Stimulated activated CD4-positive, alpha-beta T cell treated with anti-CD3 and anti-CD28 coated beads, Interleukin-2, amount 100 ng/mL, for 4 hours (primary cell): ENCODE results near the gene ELMO1.
A peak's percentile ranks its signal among the peaks of the same experiment; 100 is the strongest.

ENCODE experiments used
- DNase-seq: peaks from one replicate; pipeline ENCODE4 v3.0.0-alpha.2; 2020; ENCODE audit warnings: low read depth

Gene ELMO1

DNA sequence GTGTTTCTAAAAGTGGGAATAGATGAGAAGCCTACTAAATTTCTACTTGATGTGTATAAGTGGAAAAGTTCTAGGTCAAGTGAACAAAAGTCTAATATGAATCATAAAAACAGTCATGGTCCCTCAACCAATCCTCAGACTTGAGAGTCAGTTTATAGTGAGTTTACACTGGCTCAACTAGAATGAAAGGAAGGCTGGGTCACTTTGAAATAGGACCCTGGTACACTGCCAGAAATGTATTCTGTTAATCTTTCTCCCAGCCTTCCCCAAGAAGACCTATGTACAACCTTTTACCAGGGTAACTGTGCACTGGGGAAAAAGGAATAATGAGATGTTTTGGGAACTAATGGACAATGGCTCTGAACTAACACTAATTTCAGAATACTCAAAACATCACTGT, 17.3 kb downstream of the ELMO1 start:
- no peak for DNase-seq

DNA sequence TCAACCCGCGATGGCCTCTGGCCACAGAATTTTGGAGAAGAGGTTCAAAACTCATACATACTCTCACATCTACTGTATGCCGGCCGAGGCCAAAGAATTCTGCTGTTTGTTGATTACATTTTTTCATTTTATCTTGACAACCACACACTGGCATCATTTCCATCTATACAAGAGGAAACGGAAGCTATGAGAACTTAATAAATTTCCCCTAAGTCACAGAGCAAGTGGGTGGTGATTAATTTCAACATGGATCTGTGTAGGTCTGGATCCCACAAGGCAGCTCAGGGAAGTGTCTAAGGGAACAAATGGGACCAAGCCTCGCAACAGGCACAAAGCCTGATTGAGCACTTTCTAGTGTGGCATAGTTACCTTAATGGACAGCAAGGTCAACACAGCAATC, 18.0 kb downstream of the ELMO1 start:
- DNase-seq, result no peak

DNA sequence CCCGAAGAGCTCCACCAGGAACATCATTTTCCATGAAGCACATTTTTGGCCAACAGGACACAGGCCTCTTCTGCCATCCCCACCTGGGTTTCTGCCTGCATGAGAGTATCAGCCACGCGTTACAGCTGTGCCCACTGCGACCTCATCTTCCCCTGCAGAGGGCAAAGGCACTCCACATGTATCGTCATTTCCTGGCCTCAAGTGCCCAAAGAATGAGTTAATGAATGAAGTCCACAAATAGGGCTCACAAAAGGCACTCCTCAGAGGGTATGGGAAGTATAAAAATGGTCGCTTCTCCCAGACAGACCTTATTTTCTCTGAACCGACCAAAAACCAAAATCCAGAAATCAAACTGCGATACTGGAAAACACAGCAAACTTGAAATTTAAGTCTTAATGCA, 18.5 kb downstream of the ELMO1 start:
- DNase-seq, result no peak

DNA sequence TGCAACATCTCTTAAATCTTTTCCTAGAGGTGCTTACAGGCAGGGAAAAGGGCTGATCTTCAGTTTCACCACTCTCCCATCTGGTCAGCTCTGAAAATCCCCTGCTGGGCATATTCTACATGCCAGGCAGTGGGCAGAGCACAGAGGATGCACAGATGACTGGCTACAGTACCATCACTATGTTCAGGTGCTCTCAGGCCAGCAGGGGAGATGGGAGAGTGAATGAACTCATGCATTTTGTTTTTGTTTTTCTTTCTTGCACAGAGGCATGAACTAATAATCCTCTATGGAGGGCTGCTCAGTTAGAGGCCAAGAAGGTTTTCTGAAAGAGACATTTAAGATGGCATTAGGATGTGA, 19.3 kb downstream of the ELMO1 start:
- no peak for DNase-seq

DNA sequence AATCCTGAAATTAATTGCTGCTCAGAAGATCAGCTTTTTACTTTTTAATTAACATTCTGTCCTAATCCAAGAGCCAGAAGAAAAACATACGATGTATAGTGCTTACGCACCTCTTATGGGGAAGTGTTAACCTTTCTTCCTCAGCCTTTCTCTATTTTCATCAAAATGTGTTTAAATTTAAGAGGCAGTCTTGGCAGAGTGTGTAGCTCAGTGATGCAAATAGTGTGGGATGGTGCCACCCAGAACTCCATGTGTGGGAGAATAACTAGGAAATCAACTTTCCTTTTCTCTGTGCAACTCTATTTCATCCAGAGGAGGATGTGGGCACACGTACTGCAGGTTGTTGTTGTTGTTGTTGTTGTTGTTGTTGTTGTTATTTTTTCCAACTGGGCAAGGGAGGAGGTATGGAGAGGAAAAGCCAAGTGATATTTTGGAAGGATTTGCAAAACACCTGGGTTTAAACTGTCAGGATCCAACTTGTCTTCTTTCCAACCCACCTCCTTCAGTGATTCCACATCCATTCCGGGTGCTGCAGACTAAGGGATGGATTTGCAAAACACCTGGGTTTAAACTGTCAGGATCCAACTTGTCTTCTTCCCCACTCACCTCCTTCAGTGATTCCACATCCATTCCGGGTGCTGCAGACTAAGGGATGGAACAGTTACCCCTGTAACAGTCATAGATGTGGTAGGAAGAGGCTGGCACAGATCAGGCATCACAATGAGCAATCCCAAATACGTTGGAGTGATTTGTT, 19.8 kb downstream of the ELMO1 start:
- no peak for DNase-seq

DNA sequence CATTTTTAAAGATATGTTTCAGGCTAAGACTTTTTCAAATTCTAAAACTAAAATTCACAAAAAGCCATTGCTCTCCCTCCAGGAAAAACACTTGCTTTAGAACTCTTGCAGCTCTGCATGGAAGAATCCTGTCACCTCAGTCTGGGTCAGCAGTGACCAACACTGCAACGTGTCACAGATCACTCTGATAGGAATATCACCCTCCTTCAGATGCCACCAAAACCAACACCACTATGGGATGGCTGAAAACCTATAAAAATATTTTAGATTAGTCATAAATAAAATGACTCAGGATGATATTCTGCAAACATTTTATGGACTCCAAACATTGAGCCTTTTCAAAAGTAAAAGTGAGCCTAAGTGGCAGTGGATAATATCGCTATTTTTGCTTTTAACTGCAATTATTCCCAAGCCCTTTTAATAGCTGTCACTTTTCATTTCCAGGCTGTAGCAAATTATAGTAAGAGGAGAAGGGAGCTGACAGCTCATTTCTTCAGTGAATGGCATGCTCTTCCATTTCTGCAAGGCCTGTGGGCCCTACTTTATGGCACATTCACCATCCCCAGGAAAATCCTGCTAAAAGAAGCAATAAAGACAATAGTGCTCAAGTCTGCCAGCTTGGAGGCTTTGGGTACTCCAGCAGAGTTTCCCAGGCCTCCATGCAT, 21.3 kb downstream of the ELMO1 start:
- no peak for DNase-seq

DNA sequence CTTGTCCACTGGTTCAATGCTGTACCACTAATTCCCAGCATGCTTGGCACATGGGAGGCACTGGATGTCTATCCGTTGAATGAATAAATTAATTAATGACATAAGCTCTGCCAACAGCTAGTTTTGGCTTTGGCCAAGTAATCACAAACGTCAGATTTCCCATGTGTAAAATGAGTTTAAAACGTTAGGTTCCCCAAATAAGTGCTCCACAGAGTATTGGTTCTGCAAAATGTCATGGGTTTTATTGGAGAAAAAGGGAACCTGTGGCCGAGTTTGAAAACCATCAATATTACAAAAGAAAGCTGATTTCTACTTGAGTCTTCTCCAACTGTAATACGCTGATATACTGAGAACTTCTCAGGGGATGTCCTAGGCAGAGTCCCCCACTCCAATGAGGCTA, 23.2 kb downstream of the ELMO1 start:
- no peak for DNase-seq

DNA sequence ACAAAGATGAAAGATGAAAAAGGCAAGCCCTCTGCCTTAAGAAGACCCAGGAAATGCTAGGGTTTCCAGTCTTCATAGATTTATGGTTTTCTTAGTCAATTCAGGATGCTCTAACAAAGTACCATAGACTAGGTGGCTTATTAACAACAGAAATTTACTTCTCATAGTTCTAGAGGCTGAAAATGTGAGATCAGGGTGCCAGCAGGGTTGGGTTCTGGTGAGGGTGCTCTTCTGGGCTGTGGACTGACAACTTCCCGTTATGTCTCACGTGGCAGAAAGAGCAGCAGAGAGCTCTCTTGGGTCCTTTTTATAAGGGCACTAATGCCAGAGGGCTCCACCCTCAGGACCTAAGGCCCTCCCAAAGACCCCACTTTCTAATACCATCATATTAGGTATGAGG, 23.7 kb downstream of the ELMO1 start:
- DNase-seq, result no peak

DNA sequence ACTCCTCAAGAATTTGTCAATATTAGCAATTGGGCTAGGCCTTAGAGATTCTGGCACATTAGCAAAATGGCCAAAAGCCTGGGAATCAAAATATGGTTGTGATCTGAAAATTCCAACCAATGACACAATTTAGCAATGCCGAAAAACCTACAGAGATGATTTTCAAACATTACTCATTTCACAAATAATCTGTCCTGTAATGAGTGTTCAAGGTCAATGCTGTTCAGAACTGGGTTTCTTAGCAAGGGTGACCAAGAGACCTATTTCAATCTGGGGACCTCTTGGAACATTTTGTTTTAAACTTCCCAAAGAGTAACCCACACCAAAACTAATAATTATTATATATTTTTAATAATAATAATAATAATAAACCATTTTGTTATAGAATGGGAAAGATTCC, 24.1 kb downstream of the ELMO1 start:
- no peak for DNase-seq

DNA sequence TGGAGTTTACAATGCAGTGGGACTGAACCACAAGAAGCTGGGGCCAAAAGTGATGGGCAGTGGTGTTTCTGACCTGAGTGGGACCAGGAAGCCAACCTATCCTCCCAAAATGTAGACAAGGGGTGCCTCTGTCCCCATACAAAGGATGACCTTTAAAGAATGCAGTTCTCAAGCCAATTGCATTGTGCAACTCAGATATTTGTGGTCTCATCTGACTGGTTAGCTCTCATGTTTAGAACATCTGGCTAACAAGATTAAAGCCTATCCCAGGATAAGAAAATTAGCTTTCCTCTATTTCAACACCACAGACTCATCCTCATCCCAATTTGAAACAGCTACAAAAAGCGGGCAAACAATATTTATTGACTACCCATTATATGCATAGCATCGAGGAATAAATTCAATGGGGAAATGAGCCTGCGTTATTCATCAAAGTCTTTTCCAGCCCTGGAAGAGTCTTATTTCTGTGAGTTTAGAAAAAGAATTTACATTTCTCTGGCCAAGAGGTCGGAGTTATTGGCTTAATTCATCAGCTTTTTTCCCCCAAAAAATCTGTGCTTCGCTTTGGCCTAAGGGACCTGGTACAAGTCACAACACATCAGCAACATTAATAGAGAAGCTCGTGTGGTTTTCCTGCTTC, 26.7 kb downstream of the ELMO1 start:
- DNase-seq, result no peak

DNA sequence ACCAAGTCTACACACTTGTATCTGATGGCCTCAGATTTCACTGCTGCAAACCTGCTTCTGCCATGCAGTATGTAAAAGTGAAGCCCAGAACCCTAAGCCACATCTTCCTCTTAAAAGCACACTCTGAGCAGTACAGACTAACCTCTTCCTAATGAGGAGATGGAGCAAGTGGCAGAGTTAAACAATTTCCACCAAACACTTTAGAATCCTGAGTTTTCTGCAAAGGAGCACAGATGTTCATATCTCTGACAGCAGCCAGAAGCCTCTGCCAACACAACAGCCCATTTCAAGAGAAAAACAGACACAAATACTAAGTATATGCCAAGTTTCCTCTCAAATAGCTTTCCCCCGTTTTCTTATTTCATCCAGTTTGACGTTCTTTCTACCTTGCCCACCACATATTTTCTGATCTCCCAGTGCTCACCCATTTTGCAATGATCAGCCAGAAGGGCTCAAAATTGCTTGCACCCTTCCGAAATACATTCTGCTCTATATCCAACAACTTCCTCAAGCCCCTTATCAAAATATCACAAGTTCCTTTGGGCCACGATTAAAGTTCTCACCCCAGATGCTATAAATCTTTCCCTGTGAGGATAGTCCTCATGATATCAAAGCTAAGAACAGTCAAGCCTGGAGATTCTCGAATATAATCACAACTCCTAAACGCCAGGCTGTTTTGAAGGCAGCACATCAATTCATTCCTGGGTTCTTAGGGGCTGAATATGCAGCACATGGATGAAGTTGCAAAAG, 27.5 kb downstream of the ELMO1 start:
- DNase-seq, result no peak

DNA sequence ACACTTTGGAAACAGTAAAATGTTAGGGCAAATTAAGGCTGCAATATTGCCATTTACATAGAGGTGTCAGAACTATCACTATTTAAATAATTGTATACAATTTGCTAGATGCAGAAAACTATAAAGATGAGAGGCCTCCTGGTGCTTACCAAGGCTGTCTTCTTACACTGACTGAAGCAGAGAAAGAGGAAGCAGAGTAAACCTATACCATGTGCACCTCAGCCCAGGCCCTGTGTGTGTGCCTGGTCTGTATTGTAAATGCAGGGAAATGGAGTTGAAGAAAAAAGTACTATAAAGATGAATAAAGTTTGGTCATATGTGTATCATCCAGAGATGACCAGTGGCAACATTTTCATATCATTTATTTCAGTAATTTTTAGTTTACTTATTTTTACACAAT, 29.2 kb downstream of the ELMO1 start:
- DNase-seq, result no peak

DNA sequence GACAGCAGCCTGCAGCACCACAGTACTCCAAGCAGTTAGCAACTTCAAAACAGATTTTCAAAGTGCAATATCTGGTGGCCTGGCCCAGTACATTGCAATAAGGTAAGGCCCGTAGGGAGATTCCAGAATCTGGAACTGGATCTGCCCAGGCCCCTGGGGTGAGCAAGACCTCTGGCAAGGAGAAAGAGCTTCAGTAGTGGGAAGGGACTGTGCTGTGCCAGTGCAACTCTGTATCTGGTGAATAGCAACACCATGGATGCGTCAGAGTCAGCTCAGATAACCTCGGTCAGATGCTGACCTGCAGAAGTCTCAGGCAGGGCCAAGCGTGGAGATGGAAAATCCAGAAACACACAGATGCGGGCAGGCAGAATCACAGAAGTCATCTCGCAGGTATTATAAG, 30.3 kb downstream of the ELMO1 start:
- DNase-seq, result no peak

DNA sequence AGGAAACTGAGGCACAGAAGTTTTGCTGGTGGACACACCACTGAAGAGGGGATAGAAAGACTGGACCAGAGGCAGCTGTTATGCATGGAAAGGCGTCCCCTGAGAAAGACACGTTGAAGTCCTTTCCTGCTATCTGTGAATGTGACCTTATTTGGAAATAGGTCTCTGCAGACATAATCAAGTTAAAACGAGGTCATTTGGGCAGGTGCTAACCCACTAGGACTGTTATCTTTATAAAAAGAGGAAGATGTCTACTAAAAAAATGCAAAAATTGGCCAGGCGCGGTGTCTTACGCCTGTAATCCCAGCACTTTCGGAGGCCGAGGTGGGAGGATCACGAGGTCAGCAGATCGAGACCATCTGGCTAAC, 31.6 kb downstream of the ELMO1 start:
- no peak for DNase-seq

DNA sequence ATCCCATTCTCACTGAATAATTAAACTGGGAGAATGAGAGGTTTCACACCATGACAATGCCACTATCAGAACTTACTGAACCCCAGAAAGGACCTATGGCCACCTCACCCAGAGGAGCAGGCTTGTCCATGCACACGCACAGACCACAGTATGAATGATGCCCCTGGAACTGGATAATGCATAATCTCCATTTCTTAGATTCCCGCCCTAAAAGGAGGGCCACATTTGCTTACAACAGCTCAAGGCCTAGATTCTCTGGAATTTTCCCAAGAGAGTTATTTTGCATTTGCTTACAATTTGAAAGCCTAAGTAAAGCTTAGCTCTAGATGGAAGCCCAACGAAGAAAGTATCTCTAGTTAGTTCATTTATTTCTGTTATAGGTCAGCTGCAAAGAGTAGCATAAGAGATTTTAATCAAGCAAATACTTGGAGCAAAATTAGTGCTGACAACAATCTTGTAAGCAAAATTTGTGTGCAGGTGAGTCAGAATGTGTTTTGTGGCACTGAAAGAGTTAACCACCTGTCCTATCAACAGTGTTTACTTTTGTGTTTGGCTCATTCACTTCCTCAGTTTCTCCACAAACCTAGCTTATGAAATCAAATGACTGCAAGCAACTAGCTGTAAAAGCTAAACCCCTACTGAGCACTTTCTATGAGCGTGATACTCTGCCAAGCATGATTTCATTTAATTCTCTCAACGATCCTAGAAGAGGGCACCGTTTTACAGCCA, 32.1 kb downstream of the ELMO1 start:
- no peak for DNase-seq

DNA sequence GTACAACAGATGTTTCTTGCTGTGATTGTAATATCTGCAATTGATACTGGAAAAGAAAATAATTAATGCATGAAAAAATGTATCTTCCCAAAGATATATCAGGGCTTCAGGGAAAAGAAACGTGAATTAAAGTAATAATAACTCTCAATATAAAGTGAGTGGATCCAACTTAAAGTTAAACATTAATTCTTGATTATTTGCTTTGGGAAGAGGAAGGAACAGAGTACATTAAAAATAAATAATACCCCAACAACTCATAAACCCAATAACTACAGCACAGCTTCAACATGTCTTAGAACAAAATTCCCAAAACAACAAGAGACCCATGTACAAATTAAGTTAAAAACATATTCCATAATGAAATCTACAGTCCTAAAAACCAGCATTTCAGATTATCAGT, 33.0 kb downstream of the ELMO1 start:
- DNase-seq, result no peak

DNA sequence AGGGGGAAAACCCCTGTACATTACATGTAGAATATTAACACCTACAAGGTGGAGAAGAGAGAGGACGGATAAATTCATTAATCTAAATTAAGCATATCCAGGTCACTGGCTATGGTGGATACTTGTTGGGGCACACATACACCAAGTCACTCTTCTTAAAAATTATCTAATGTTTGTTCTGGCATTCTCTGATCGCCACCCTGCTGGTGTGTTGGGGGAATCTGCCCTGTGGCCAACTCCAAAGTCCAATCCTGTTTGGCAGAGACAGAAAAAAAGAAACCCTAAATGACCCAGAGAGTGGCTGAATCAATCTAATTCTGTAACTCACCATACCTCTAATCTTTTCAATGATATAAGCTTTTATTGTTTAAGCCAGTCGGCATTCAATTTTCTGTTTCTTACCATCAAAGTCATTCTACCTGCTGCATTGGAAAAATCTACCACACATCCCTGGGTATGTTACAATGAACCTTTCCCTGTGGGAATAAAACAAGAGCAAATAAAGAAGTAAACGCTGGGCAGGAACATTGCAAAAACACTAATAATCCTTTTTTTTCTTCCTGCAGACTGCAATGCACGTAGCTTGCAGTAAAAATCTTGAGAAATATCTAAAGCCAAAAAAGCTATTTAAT, 34.2 kb downstream of the ELMO1 start:
- DNase-seq, result no peak

DNA sequence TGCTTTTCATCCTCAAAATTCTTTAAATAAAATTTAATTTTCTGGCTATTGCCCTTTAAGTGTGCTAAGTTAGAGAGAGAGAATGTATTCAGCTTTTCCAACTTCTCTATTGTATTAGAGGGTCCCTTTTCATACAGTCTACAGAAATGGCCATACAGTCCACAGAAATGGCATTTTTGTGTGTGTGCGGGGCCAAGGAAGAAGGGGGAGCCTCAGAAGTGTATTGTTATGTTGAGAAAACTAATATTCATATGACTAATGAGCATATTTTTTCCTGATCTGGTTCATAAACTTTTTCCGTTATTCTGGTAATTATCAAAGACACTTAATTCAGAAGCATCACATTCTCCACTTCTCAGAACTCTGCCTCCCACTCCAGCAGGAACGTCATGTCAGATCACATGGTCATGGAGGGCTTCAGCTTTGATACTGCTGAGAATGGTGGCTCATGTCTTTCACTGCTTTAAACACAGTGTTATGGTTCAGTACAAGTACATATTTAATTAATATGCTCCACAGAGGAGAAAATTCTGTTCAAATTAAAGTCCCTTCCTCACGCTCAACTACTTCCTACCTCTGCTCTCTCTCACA, 37.1 kb downstream of the ELMO1 start:
- peak; percentile 74 for DNase-seq

DNA sequence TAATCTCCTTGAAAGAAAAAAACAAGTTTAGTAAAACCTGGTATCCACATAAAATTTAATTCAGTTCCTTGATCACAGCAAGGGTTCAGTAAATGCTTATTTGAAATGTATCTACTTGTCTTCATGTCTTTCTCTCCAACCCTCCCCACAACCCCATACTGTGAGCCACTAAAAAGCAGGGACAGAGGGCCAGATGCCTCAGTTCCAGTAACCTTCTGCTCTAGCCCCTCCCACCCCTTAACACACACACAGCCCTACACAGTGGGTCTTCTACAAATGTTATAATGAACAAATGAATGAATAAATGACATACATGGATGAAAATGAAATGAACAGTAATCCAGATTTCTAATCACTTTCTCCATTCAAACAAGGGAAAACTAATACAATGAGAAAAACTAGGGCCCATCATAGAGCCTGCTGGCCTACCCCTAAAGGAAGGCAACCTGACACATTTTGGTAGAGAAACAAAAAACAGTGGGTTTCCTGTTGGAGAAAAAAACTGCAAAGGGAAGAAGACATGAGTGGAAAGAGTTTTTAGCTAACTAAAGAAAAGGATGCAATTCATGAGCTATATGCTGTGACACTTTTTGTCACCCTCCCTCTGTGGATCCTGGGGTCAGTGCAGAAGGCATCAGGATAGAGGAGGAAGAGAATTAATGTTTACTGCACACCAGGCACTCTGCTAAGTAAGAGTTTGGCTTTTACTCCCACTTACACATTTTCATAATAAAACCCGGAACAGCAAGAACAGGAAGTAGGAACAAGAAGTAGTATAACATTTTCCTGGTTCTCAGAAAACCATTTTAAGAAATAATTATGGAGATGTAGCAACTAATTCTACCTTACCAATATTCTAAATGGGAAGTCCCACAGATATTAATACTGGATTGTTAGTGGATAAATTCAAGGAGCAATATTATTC, 38.1 kb downstream of the ELMO1 start:
- DNase-seq, result no peak

DNA sequence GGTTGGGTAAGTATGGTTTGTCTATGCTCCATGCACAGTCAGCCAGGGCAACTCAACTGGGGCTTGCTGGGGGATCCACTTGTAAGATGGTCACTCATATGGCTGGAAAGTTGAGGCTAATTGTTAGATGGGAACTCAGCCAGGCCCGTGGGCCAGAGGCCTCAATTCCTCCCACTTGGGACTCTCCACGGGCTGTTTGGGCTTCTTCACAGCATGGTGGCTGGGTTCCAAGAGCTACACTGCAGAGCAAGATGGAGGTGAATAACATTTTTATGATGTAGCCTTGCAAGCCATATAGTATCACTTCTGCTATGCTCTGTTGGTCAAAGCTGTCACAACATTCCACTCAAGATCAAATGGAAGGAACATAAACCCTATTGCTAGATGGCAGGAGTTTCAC, 39.2 kb downstream of the ELMO1 start:
- DNase-seq, result no peak
